SJCRH30 (cell line): ENCODE data around the gene PTGFR. TPM values are rescaled to one million over a fixed set of nuclear protein-coding genes. Genes with fewer than 3 reads are reported as not detected.

ENCODE experiments used
- total RNA-seq: library from RNA; depleted of rRNA; stranded (reverse); fragments of >200 nt; shearing (Covaris generic); gene quantifications from 2 replicates; pipeline ENCODE4 v1.2.3, GENCODE V29; 2014; rRNA removed

PTGFR gene
- total RNA-seq, 1 experiment from 2014 or later, result not detected

Other genes starting within 250 kb of the PTGFR start
- gene IFI44L, start 129.5 kb downstream of the PTGFR start, total RNA-seq, result 0.43 and 0.67 TPM in 2 replicates
- 6.5 and 11.7 TPM in 2 replicates for gene IFI44, start 158.9 kb downstream of the PTGFR start, total RNA-seq